NCI-H2107 (cell line): ENCODE results near the gene ASIC4.
A peak's percentile ranks its signal among the peaks of the same experiment; 100 is the strongest.

Experiments used
- DNase-seq: peaks from one replicate; lab custom pipeline; 2025; lab: John Stamatoyannopoulos, UW

Gene ASIC4

DNA sequence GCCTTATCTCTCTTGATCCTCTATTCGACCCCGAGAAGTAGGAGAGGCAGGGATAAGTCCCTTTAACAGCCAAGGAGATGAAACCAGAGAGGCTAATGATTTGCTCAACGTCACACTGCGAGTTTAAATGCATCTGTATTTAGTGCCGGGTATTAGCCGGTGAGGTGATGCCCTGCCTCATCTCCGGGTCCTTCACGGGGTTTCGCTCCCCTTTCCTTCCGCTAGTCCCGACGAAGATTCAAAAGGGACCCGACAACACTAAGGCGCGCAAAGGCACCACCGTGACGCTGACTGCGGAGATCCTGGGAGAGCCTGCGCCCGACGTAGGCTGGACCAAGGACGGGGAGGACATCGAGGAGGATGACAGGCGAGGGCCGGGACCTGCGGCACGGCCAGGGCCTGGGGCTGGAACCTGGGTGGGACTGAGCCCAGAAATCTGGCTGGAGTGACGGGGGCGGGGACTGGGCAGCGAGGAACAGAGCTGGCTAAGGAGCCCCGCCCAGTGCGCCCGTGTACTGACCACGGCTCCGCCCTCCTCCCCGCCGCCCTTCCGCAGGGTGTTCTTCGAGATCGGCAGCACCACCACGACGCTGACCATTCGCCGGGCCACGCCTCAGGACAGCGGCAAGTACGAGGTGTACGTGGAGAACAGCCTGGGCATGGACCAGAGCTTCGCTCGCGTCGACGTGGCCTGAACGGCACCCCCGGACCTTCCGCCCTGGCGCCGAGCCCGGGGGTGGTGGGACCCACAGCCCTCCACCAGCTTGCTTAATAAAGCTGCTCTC, 16.6 kb upstream of the ASIC4 start:
- DNase-seq: no peak

- peak; percentile 85 for DNase-seq
Observed at GRCh38 chr2:219498280-219499057, 15.8 kb upstream of the ASIC4 start, which contains the start of gene GMPPA. TSS of gene GMPPA (plus strand) at chr2:219498891. CDS start at chr2:219499976, 1,085 bp downstream.

DNA sequence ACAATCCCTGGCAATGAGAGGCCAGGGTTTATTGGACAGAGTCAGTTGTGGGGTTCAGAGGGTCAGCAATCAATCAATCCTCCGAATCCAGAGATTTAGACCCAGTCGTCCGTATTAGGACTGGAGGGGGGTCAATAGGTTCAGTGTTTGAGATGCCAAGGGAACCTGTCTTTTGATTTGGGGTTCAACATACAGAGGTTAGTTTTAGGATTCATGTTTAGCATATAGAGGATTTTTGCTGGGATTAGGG, 15.3 kb upstream of the ASIC4 start:
- no peak for DNase-seq

DNA sequence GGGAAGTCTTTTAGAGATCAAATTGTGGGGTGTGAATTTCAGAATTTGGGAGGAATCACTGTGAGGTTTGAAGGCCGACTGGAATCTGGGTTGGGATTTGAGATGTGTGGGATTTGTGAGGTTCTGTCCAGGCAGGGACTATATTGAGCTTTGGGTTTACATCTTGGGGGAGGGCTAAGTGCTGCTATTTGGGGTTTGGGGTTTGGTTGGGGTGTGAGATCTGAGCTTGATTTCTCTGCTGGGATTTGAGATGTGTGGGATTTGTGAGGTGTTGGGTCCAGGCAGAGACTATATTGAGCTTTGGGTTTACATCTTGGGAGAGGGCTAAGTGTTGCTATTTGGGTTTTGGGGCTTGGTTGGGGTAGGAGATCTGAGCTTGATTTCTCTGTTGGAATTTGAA, 14.7 kb upstream of the ASIC4 start:
- no peak for DNase-seq

GRCh38 chr2:219500135-219500534, 14.1 kb upstream of the ASIC4 start:
- no peak for DNase-seq

DNA sequence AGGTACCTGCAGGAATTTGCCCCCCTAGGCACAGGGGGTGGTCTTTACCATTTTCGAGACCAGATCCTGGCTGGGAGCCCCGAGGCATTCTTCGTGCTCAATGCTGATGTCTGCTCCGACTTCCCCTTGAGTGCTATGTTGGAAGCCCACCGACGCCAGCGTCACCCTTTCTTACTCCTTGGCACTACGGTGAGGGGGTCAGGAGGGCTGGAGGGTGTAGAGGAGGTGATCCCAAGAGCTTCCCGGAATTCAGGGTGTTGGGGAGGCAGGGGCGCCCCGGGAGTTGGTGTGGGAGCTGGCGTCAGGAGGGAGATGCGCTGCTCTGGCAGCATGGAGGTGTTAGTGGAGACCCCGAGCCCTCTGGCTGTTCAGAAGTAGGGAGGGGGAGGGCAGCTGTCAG, 12.4 kb upstream of the ASIC4 start:
- no peak for DNase-seq

- DNase-seq: no peak
Observed at GRCh38 chr2:219502618-219503017, 11.7 kb upstream of the ASIC4 start.

- DNase-seq: no peak
Observed at GRCh38 chr2:219505585-219505984, 8.7 kb upstream of the ASIC4 start.

GRCh38 chr2:219506153-219506801, 8.0 kb upstream of the ASIC4 start:
- DNase-seq: no peak

- no peak for DNase-seq
Observed at GRCh38 chr2:219506802-219507526, 7.3 kb upstream of the ASIC4 start.

GRCh38 chr2:219507581-219508443, 6.5 kb upstream of the ASIC4 start:
- no peak for DNase-seq

GRCh38 chr2:219508444-219508734, 5.9 kb upstream of the ASIC4 start:
- no peak for DNase-seq

GRCh38 chr2:219508971-219509779, 5.1 kb upstream of the ASIC4 start:
- DNase-seq: no peak

DNA sequence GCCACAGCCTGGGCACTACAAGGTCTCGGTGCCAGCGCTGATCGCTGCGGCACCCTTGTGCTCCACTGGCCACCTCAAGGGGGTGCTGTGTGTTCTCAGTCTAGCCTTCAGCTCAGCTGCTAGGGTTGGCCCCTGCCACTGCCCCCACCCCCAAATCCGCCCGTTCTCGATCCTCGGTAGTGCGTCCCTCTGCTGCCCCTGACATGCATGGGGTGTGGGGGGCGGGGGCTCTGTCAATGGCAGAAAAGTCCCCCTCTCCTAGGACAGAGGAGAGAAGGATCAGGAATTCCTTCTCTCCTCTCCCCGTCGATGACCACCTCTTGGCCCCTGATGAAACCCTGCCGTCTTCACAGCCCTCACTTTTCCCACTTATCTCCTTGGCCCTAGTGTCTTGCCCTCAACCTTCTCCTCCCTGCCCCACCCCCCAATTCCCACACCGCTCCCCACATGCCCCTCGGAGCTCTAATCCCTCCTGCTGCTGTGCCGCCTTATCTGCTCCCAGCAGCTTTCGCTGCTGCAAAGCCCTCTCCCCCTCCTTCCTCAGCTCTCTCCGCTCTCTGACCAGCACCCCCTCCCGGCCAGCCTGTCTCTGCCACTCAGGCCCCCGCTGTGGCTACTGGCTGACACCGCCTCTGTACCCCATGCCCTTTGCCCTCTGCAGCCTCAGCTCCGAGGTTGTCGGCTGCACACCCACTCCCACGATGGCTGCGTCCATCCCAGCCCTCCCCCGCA, 4.3 kb upstream of the ASIC4 start:
- no peak for DNase-seq

GRCh38 chr2:219510512-219511135, 3.7 kb upstream of the ASIC4 start:
- no peak for DNase-seq

DNA sequence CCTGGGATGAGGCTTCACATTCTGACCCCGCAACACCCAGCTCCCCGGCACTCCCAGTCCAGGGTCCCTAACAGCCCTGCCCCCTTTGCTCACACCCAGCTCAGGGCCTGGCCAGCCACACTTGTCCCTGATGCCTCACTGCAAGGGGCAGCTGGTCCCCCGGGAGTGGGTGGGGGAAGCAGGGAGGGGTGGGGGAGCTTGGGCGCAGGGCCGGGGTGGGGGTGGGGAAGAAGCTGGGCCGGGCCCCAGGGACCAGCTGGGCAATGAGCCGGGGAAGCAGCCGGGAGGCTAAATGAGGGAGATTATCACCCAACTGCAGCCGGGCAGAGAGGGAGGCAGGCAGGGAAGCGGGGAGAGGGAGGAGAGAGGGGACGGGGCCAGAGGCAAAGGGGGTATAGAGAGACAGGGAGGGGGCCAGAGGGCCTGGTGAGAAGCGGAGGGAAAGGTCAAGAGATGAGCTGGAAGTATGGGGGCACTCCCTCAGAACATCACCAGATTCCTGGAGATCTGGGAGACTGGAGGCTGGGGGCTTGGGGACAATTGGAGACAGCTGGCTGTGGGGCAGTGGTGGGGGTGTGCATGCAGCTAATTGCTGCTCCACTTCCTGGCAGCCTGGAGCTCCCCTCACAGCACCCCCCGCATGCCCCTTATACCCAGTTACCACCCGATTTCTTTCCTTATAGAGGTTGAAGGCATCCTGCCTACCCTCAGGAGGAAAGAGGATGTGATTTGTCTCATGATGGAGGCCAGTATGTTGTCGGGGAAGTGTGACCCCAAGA, 2.5 kb upstream of the ASIC4 start:
- DNase-seq: no peak

DNA sequence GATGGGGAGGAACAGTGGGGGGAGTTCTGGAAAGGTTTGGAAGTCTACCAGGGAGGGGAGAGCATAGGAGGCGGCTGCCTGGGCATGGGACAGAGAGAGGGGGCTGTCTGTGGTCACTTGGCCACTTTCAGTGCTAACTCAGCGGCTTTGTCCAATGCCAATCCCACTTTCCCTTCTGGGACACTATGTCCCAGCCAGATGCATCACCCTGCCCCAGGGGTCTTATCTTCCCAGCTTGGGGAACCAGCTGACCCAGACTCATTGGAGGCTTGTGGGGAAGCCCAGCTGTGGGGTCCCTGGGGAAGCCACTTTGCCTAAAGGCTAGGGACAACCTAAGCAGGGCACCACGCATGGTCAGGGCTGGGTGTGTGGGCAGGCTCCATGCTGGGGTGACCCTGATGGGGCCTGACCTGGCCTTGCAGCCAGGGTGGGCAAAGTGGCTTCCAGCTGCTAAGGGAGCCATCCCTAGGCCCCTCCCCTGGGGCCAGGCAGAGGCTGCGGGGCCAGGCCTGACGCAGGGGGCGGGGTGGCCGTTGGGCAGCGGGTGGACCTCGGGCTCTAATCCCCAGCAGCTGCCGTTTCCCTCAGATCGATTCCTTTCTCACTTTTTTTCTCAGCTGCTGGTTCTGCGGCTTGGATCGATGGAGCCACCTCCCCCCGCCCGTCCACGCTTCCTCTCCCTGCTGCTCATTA, 1.6 kb upstream of the ASIC4 start:
- DNase-seq: no peak

- DNase-seq: no peak
Observed at GRCh38 chr2:219513787-219514186, 495 bp upstream of the ASIC4 start.
